Sigmoid colon (tissue), 4 donors: ENCODE data around the gene CAMK1G.

Source experiments
- CTCF ChIP-seq, 4 experiments: fragments of 450-650 bp in 3 of 4; fragments of 200-600 bp in 1 of 4; IDR thresholded peaks; one replicate each; pipeline ENCODE4 v1.5.1; 2016 to 2019; ENCODE audit warnings: antibody characterized with exemption in 4 of 4, mild to moderate bottlenecking in 3 of 4, moderate library complexity in 2 of 4
- POLR2A ChIP-seq, 2 donors: fragments of 450-650 bp; IDR thresholded peaks; one replicate each; pipeline ENCODE4 v1.6.1; 2016; ENCODE audit warnings: antibody characterized with exemption in 2 of 2, mild to moderate bottlenecking in 2 of 2, moderate library complexity in 2 of 2
- POLR2AphosphoS5 ChIP-seq, 4 donors: sonication (generic); formaldehyde crosslinking; IDR thresholded peaks; one replicate each; pipeline ENCODE4 v1.6.1; 2017; ENCODE audit warnings: antibody characterized with exemption in 4 of 4

- TF ChIP-seq CTCF (IDR thresholded peaks at IDR 0.05) (no peak), POLR2A (IDR thresholded peaks at IDR 0.05) (no peak), POLR2AphosphoS5 (IDR thresholded peaks at IDR 0.05) (no peak)
Observed at GRCh38 chr1:209657918-209658317, 74.4 kb downstream of the CAMK1G start.
